ENCODE measurements around the gene DOCK10.

The DOCK10 gene

GRCh38 chr2:224734949-224735348 is 307.3 kb downstream of the DOCK10 start:
- no peak overlapping the region for H3K4me3 ChIP-seq (ENCODE audit: low read depth, low read length)

- H3K4me3 ChIP-seq (ENCODE audit: low read depth, low read length): no peak overlapping the region
These were observed 310.6 kb downstream of the DOCK10 start for GRCh38 chr2:224731665-224732064.

- H3K4me3 ChIP-seq (ENCODE audit: low read depth, low read length): no peak overlapping the region
These were observed 312.8 kb downstream of the DOCK10 start for GRCh38 chr2:224729435-224729834.

GRCh38 chr2:224724331-224724730 is 317.9 kb downstream of the DOCK10 start:
- no peak overlapping the region for H3K4me3 ChIP-seq (ENCODE audit: low read depth, low read length)

GRCh38 chr2:224723586-224724217 is 318.6 kb downstream of the DOCK10 start:
- H3K4me3 ChIP-seq (ENCODE audit: low read depth, low read length): no peak overlapping the region

- no peak overlapping the region for H3K4me3 ChIP-seq (ENCODE audit: low read depth, low read length)
These were observed 319.5 kb downstream of the DOCK10 start for GRCh38 chr2:224722770-224723169.

- H3K4me3 ChIP-seq (ENCODE audit: low read depth, low read length): no peak overlapping the region
These were observed 320.0 kb downstream of the DOCK10 start for GRCh38 chr2:224722250-224722649.

GRCh38 chr2:224716921-224717320 is 325.3 kb downstream of the DOCK10 start:
- H3K4me3 ChIP-seq (ENCODE audit: low read depth, low read length): no peak overlapping the region

GRCh38 chr2:224716201-224716600 is 326.1 kb downstream of the DOCK10 start, which contains the start of gene CCDC195:
Gene CCDC195, minus strand, starts transcription at chr2:224716365. Its CDS starts 0 bp downstream, at chr2:224716365.
- H3K4me3 ChIP-seq (ENCODE audit: low read depth, low read length): no peak within 1 kb of the TSS

Data from iPS-11a (cell line).